Measurements from ENCODE around the gene FGFBP1. TPM values are rescaled to one million over a fixed set of nuclear protein-coding genes. Genes with fewer than 3 reads are reported as not detected.

The FGFBP1 gene
- total and polyA plus RNA-seq, 2 experiments from 2014 or later: not detected

GRCh38 chr4:15888515-15888914, 50.0 kb downstream of the FGFBP1 start:
- no peaks in the 10 kb centered on the region for H3K36me3 ChIP-seq
- H3K27me3 ChIP-seq: no peaks in the 10 kb centered on the region
- H3K4me1 ChIP-seq (ENCODE audit: low read depth): no peaks in the 10 kb centered on the region
- no peak for DNase-seq (ENCODE audit: low read depth in 1 of 2, low spot score in 1 of 2)
- no peak overlapping the region for H3K27ac ChIP-seq
- no peaks in the 10 kb centered on the region for H3K9me3 ChIP-seq (ENCODE audit: low read depth)
- no peak overlapping the region for H3K4me3 ChIP-seq
- no peak for TF ChIP-seq CTCF (IDR thresholded peaks at IDR 0.05; ENCODE audit: low read depth, low read length)

Other genes with a start within 250 kb of the FGFBP1 start
- gene BST1, start 235.7 kb downstream of the FGFBP1 start, total RNA-seq: 0.09 and 0.60 TPM in 2 replicates
- gene BST1, start 235.7 kb downstream of the FGFBP1 start, polyA plus RNA-seq: 0.24 and 0.35 TPM in 2 replicates
- gene CD38, start 160.4 kb downstream of the FGFBP1 start, total RNA-seq: not detected in 2 replicates
- 0.69 TPM in 1 of 2 replicates, not detected in the other for gene CD38, start 160.4 kb downstream of the FGFBP1 start, polyA plus RNA-seq
- not detected in 2 replicates for gene FGFBP2, start 24.4 kb upstream of the FGFBP1 start, total RNA-seq
- not detected in 2 replicates for gene FGFBP2, start 24.4 kb upstream of the FGFBP1 start, polyA plus RNA-seq
- gene PROM1, start 145.3 kb upstream of the FGFBP1 start, total RNA-seq: 2.3 and 4.9 TPM in 2 replicates
- 1.3 and 2.0 TPM in 2 replicates for gene PROM1, start 145.3 kb upstream of the FGFBP1 start, polyA plus RNA-seq